ENCODE results near the gene LPP. TPM values are rescaled to one million over a fixed set of nuclear protein-coding genes. Genes with fewer than 3 reads are reported as not detected.

LPP gene
- total and polyA plus RNA-seq, 4 donors: 11.1 to 219 (median 66.5) TPM

- Histone ChIP-seq H3K9me3 (ENCODE audit: control insufficient read depth in 4 of 4, insufficient read depth in 3 of 4, low read length in 3 of 4) (no peaks in the 10 kb centered on the region), H3K27me3 (ENCODE audit: control insufficient read depth in 3 of 3, insufficient read depth in 3 of 3, low read length in 2 of 3) (no peaks in the 10 kb centered on the region), H3K4me1 (ENCODE audit: control insufficient read depth in 5 of 5, insufficient read depth in 5 of 5, low read length in 5 of 5) (peaks cover 0 to 18% (median 0%) of the 10 kb centered on the region in 5 donors), H3K4me3 (no peak overlapping the region), H3K36me3 (ENCODE audit: control insufficient read depth in 4 of 4, insufficient read depth in 4 of 4, low read length in 4 of 4) (no peaks in the 10 kb centered on the region), H3K9ac (ENCODE audit: insufficient read depth in 1 of 2, low read length in 2 of 2) (no peak overlapping the region), H3K27ac (ENCODE audit: low read depth in 1 of 2, low read length in 1 of 2) (no peak overlapping the region)
- 95 to 96% methylated on average over 1 of the region's 1 CpG for WGBS, 2 donors
- ATAC-seq (ENCODE audit: insufficient read depth, low FRiP score): no peak
- DNase-seq: no peak
- no peak for TF ChIP-seq CTCF (IDR thresholded peaks at IDR 0.05; ENCODE audit: control extremely low read depth, extremely low read depth)
Observed at GRCh38 chr3:188660415-188660814, 506.5 kb downstream of the LPP start.

- no peak for ATAC-seq (ENCODE audit: insufficient read depth, low FRiP score)
- 81 to 92% methylated on average over 2 of the region's 2 CpGs for WGBS, 2 donors
- no peaks in the 10 kb centered on the region for H3K27me3 ChIP-seq (ENCODE audit: control insufficient read depth in 3 of 3, insufficient read depth in 3 of 3, low read length in 2 of 3)
- no peaks in the 10 kb centered on the region for H3K9me3 ChIP-seq (ENCODE audit: control insufficient read depth in 4 of 4, insufficient read depth in 3 of 4, low read length in 3 of 4)
- H3K27ac ChIP-seq (ENCODE audit: low read depth in 1 of 2, low read length in 1 of 2): no peak overlapping the region
- no peaks in the 10 kb centered on the region for H3K36me3 ChIP-seq (ENCODE audit: control insufficient read depth in 4 of 4, insufficient read depth in 4 of 4, low read length in 4 of 4)
- DNase-seq: no peak
- H3K9ac ChIP-seq (ENCODE audit: insufficient read depth in 1 of 2, low read length in 2 of 2): no peak overlapping the region
- H3K4me1 ChIP-seq (ENCODE audit: control insufficient read depth in 5 of 5, insufficient read depth in 5 of 5, low read length in 5 of 5): peaks cover 0 to 18% (median 0%) of the 10 kb centered on the region in 5 donors
- TF ChIP-seq CTCF (IDR thresholded peaks at IDR 0.05; ENCODE audit: control extremely low read depth, extremely low read depth): no peak
- H3K4me3 ChIP-seq: no peak overlapping the region
Observed at GRCh38 chr3:188661806-188662205, 507.8 kb downstream of the LPP start.

- peaks cover 0 to 18% (median 0%) of the 10 kb centered on the region in 5 donors for H3K4me1 ChIP-seq (ENCODE audit: control insufficient read depth in 5 of 5, insufficient read depth in 5 of 5, low read length in 5 of 5)
- 50 to 64% methylated on average over 1 of the region's 1 CpG for WGBS, 2 donors
Observed at GRCh38 chr3:188662214-188662613, 508.3 kb downstream of the LPP start.

More at GRCh38 chr3:188662214-188662613, 508.3 kb downstream of the LPP start:
- Histone ChIP-seq H3K9ac (ENCODE audit: insufficient read depth in 1 of 2, low read length in 2 of 2) (no peak overlapping the region), H3K36me3 (ENCODE audit: control insufficient read depth in 4 of 4, insufficient read depth in 4 of 4, low read length in 4 of 4) (no peaks in the 10 kb centered on the region), H3K27me3 (ENCODE audit: control insufficient read depth in 3 of 3, insufficient read depth in 3 of 3, low read length in 2 of 3) (no peaks in the 10 kb centered on the region), H3K27ac (ENCODE audit: low read depth in 1 of 2, low read length in 1 of 2) (no peak overlapping the region), H3K9me3 (ENCODE audit: control insufficient read depth in 4 of 4, insufficient read depth in 3 of 4, low read length in 3 of 4) (no peaks in the 10 kb centered on the region), H3K4me3 (no peak overlapping the region)
- no peak for DNase-seq
- no peak for ATAC-seq (ENCODE audit: insufficient read depth, low FRiP score)
- no peak for TF ChIP-seq CTCF (IDR thresholded peaks at IDR 0.05; ENCODE audit: control extremely low read depth, extremely low read depth)
